IPS-NIHi7 (cell line): ENCODE data around the gene CDH23.

Experiments used
- DNase-seq: peaks from one replicate; pipeline ENCODE4 v3.0.0; 2012; ENCODE audit warnings: mixed read lengths; ENCODE audit errors: extremely low spot score

CDH23 gene

DNA sequence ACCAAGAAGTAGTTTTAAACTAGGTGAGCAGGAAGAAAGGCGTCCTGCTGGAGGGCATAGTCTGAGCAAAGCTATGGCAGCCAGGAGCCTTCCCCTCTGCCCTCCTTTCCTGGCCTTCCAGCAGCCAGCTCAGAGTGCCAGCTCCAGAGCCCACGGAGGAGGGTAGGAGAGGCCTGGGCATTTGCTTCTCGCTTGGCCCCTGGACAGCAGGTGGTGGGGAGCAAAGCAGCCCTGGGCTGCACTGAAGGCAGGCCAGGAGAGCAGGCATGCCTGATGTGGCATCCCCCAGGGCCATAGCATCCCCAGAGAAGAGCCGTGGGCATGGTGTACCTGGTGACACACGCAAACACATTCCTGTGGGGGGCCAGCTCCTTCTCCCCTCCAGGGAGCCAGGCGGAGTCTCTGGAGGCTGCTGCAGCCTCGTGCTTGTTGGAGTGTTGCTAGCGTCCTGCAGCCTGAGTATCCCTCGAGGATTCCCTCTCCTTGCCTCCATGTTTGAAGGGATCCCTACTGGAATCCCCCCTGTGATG, 43.9 kb downstream of the CDH23 start:
- no peak for DNase-seq

DNA sequence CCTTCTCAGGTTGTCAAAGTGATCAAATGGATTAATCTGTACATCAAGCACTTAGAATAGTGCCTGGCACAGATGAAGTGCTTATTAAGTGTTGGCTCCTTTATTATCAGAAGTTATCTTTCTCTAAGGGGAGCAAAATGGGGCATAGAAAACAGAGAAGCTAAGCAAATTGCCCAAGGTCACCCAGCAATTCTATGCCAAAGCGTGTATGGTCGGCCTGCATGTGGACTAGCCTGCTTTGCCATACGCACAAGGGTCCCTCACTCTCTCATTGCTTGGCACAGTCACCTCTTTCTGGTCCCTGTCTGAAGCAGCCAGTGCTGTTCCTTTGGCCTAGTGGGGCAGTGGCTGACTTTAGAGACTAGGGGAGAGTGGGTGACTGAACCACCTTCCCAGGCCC, 45.3 kb downstream of the CDH23 start:
- no peak for DNase-seq

GRCh38 chr10:71442859-71443570, 46.3 kb downstream of the CDH23 start:
- no peak for DNase-seq

GRCh38 chr10:71443676-71444075, 47.0 kb downstream of the CDH23 start:
- DNase-seq = peak; percentile 40

DNA sequence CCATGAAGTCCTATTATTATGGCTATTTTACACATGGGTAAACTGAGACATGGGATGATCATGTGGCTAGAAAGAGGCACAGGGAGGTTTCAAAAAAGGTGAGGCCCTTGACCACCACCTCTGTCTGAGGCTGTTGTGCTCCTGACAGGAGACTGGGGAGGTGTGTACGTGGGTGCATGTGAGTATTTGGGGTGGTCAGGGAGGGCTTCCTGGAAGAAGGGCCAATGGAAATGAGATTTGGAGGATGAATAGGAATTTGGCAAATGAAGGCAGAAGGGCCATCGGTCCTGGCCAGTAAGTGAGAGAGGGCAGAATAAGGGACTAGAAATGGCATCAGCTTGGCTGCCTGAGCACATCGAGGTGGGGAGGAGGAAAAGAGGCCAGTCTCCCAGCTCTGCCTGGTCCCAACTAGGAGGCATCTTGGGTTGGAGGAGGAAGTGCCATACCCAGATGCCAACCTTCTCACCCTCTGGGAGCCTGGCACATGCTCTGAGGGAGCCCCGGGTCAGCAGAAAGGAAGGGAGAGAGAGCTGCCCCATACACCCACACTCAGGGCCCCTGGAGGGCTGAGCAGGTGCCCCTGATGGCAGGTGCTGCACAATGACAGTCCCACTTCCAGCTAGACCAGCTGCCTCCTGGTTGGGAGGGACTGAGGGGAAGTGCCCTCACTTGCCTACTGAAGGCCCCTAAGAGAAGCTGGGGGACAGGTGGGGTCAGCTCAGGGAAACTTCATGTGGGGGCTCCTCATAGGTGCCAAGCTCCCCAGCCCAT, 47.7 kb downstream of the CDH23 start:
- DNase-seq = no peak

- no peak for DNase-seq
These were observed 51.0 kb downstream of the CDH23 start for GRCh38 chr10:71447676-71448075.

- DNase-seq = no peak
These were observed 51.4 kb downstream of the CDH23 start for GRCh38 chr10:71448146-71448545.

DNA sequence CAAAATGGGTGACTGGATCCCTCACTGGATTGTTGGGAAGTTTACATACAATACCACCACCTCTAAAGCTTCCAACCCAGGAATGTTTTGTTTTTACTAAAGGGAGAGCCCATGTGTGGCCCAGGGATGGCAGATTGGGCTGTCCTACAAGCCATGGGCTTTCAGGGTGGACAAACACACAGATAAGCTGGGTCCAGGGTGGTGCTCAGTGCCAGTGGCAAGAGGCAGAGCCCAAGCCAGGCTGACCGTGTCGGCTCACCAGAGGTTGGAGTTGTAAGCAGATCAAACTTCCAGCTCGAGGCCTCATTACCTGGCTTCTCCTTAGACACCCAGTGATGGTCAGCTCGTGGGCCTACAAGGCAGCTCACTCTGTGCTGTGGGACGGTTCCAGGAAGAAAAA, 52.3 kb downstream of the CDH23 start:
- no peak for DNase-seq

DNA sequence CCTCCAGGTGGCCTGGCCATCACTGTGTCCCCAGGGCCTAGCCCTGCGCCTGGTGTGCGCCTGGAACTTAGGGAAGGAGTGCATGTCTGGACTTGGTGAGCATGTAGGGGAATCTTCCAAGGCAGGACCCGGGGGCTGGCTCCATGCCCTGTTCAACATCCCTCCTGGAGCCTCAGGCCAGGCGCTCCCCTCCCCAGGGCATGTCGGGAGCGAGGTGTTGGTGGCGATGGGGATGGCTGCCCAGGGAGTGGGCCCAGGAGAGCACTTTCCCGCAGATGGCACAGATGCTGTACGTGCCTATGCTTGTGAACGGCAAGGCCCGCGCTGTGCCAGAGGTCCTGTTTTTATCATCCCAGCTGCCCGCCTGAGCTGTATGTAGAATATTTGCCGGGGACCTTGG, 55.0 kb downstream of the CDH23 start:
- no peak for DNase-seq

DNA sequence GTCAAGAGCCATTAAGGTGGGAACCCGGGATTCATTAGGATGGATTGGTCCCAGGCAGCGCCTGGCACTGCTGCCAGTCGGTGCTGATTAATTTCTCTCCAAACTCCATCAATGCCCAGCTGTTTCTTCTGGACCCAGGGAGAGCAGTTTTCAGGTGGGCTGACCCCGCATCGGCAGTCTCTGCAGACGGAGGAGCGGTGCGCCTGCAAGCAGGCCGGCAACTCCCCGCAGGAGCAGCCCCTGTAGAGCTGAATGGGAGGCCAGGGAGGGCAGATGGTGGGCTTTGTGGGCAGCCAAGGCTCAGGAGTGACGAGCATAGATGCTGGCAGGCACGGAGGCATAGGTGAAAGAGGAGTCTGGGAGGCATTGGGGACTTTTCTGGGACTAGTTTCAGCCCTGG, 56.5 kb downstream of the CDH23 start:
- DNase-seq = no peak

GRCh38 chr10:71454347-71454746, 57.6 kb downstream of the CDH23 start:
- DNase-seq = no peak

DNA sequence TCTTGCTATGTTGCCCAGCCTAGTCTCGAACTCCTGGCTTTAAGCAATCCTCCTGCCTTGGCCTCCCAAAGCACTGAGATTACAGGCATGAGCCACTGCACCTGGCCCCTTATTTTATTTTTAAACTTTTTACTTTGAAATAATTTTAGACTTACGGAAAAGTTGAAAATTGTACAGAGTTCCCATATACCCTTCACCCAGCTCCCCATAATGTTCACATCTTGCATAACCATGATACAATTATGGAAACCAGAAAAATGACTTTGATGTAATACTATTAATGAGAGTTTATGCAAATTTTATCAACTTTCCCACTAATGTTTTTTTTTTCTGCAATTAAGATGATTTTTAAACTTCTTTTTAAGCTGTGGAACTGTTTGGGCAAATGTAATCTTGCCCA, 58.3 kb downstream of the CDH23 start:
- no peak for DNase-seq

DNA sequence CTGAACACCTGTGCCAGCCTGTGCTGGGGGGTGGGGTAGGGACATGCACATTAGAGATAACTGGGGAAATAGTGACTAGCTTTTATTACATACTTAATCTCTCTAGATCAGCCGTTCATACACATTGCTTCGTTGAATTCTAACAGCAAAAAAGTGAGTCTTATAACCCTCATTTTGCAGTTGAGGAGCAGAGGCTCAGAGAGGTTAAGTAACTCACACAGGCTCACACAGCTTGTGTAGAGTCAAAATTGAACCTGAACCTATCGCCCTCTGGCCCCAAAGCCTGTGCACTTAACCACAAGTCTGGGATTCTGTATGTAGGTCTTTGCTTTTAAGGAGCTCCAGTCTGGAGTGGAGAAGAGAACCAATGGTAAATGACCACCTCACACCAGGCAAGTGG, 59.9 kb downstream of the CDH23 start:
- DNase-seq = no peak

- no peak for DNase-seq
These were observed 61.2 kb downstream of the CDH23 start for GRCh38 chr10:71457908-71458307.

- DNase-seq = no peak
These were observed 61.7 kb downstream of the CDH23 start for GRCh38 chr10:71458387-71458786.

DNA sequence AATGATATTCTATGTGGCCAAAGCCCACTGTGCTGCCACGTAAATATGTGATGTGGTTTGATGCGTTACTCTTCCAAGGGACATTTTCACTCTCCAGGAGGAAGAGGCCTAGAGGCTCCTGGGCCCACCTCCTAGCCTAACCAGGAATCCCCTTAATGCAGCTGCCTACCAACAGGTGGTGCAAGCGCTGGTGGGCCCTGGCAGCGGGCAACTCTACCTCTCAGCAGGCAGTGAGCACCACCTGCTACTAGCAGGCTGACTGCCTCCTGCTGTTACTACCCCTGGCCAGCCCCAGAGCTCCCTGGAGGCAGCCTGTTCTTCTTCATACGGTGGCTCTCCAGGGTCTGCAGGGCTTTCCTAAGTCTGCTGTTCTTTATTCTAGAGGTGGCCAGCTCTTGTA, 62.8 kb downstream of the CDH23 start:
- DNase-seq = peak; percentile 48

DNA sequence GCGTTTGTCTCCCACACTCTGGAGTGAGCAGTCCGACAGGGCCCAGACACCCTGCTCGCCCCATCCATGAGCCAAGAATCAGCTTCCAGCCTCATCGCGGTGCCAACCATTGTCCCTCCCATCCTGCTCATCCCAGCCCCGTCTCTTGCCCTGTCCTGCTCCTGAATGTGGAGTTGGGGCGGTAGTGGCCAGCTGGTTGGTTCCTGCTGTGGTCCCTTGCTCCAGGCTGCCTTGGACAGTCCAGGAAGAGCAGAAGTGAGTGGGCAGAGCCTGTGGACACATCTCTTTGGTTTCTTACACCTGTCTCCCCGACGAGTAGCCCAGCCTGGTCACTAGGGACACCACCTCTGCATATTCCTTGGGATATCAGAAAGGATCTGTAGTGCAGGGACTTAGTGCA, 63.9 kb downstream of the CDH23 start:
- no peak for DNase-seq

DNA sequence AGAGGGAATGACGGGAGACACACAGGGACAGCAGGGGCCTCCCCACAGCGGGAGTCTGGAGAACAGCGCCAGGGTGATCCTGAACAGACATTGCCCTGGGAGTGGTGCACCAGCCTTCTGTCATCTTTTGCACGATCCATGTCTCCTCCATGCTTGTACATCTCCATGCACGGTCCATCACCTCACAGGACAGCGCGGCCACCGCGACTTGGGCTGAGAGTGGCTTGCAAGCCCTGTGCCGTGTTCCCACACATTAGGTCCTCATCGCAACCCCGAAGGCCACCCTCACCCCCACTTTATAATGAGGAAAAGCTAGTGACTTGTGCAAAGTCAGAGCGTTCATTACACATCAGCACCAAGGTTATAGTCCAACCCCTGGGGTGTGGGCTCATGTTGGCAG, 64.7 kb downstream of the CDH23 start:
- no peak for DNase-seq

GRCh38 chr10:71462062-71462935, 65.6 kb downstream of the CDH23 start:
- DNase-seq = no peak

- DNase-seq = no peak
These were observed 66.4 kb downstream of the CDH23 start for GRCh38 chr10:71463111-71463510.

- DNase-seq = no peak
These were observed 69.0 kb downstream of the CDH23 start for GRCh38 chr10:71465551-71466252.

GRCh38 chr10:71466330-71466729, 69.6 kb downstream of the CDH23 start:
- no peak for DNase-seq
